COR-L47 (cell line): Measurements from ENCODE around the gene MRGPRE.
"Not testable (repeated sequence)": the region's sequence is repeated elsewhere in the genome, so short reads cannot be mapped to it uniquely, and the experiment has no call there.

Experiments
- DNase-seq: peaks from one replicate; lab custom pipeline; 2025; lab: John Stamatoyannopoulos, UW

Gene MRGPRE, protein sequence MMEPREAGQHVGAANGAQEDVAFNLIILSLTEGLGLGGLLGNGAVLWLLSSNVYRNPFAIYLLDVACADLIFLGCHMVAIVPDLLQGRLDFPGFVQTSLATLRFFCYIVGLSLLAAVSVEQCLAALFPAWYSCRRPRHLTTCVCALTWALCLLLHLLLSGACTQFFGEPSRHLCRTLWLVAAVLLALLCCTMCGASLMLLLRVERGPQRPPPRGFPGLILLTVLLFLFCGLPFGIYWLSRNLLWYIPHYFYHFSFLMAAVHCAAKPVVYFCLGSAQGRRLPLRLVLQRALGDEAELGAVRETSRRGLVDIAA

GRCh38 chr11:3231851-3232744 lies at the start of gene MRGPRE:
MRGPRE (minus strand) TSS chr11:3232417; CDS start chr11:3228799, 3,618 bp downstream.
- no peak for DNase-seq

DNA sequence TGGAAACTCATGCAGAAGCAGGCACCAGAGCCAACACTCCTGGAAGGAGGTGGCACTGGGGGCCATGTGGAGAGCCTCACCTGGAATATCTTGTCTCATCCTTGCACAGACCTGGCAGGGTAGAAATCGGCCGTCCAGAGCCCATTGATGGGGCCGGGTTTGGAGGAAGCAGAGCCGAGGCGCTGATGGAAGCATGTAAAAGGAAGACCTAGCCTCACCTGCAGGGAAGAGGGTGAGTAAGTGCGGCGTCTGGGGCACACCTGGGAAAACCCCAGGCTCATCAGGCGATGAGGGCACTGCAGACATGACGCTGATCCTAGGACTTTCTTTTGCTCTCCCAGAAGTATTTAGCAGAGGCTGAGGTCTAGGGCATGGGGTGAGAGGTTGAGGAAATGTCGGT lies 48.9 kb upstream of the MRGPRE start:
- DNase-seq, result not testable (repeated sequence)

DNA sequence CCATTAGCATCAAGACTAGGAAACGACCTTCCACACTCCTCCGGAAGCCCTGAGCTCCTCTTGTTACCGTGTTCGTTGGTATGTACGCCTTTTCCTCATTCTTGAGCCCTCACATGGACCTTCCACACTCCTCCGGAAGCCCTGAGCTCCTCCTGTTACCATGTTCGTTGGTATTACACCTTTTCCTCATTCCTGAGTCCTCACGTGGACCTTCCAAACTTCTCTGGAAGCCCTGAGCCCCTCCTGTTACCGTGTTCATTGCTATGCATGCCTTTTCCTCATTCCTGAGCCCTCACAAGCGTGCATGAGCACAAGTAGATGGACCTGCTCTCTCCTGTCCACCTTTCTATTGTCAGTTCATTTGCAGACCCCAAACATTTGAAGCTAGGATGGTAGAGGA lies 48.4 kb upstream of the MRGPRE start:
- not testable (repeated sequence) for DNase-seq

GRCh38 chr11:3278922-3279321 lies 46.7 kb upstream of the MRGPRE start:
- DNase-seq, result not testable (repeated sequence)

DNA sequence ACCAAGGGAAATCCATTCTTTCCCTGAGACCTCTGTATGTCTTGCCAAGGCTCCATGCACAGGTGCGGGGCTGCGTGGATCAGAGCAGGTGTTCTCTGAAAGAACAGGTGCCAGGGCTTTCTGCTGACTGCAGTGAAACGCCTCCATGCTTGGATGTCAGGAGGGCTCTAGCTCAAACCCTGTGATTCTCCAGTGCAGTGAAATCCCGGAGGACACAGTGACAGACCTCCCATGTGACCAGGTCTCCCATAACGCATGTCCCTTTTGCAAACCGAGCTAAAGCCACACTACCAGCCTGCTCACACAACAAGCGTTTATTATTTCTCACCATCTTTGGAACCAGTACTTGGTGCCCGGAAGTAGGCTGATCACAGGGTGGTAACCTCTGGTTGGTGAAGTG lies 41.4 kb upstream of the MRGPRE start:
- not testable (repeated sequence) for DNase-seq

DNA sequence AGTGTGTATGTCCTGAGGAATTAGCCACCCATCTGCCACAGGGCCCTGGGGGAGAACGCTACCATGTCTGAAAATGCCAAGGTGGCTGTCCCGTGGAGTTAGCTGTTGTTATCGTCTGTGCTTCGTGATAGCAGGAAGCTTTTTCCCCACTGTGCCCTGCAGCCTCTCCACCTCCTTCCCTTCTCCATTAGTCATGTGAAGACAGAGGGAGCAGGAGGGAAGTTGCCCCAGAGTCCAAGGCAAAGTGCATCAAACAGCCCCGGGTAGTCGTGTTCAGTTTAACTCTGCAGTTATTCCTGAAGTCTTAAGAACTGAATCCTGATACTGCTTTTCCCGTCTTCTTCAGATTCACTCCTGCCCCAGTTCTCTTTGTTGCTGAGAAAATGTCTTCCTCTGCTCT lies 30.3 kb upstream of the MRGPRE start:
- DNase-seq, result not testable (repeated sequence)

GRCh38 chr11:3261831-3262230 lies 29.6 kb upstream of the MRGPRE start:
- not testable (repeated sequence) for DNase-seq

GRCh38 chr11:3257509-3257908 lies 25.3 kb upstream of the MRGPRE start:
- DNase-seq, result not testable (repeated sequence)

- not testable (repeated sequence) for DNase-seq
These were observed 23.0 kb upstream of the MRGPRE start for GRCh38 chr11:3255241-3255640.

DNA sequence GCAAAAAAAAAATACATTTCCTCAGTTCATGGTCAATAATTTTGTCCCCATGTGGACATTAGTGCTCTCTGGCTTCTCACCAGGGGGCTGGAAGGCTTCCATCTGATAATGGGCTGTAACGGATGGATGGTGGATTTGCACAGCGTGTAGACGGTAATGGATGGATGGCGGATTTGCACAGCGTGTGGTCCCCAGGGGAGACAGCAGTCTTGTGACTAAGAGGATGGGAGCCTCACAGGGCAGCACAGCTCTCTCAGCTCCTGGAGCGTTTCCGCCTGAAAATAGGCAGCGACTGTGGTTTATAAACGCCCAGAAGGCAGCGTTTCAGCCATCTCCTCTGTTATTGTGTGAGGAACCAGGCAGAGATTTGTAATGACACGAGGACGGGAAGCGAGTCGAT lies 22.6 kb upstream of the MRGPRE start:
- not testable (repeated sequence) for DNase-seq

- no peak for DNase-seq
These were observed 12.9 kb upstream of the MRGPRE start for GRCh38 chr11:3245071-3245470.

DNA sequence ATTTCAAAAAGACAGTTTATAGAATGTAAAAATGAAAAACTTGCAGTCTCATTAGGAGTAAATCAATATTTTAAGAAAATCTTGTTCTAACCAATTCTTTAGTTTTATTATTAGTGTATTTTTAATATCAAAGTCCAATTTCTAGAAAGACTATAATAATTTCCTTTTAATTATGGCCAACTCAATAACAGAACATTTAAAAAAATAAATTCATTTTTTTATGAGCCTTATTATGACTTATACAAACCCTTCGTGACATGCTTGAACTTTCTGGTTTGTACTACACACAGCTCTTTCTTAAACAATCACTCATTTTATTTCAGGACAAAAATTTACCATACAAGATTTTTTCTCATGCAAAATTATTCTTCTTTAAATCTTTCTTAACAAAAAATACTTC lies 11.7 kb upstream of the MRGPRE start:
- no peak for DNase-seq

DNA sequence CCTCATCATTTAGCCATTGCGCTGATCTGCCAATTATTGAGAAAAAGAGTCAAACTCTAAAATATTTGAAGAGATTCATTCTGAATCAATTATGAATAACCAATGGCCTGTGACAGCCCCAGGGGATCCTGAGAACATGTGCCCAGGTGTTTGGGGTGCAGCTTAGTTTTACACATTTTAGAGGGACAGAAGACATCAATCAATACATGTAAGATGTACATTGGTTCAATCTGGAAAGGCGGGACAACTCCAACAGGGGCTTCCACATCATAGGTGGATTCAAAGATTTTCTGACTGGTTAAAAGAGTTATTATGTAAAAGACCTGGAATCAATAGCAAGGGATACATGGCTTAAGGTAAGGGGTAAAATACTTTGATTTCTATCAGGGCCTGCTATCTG lies 4.9 kb upstream of the MRGPRE start:
- DNase-seq, result no peak

GRCh38 chr11:3234846-3235245 lies 2.6 kb upstream of the MRGPRE start:
- DNase-seq, result no peak

DNA sequence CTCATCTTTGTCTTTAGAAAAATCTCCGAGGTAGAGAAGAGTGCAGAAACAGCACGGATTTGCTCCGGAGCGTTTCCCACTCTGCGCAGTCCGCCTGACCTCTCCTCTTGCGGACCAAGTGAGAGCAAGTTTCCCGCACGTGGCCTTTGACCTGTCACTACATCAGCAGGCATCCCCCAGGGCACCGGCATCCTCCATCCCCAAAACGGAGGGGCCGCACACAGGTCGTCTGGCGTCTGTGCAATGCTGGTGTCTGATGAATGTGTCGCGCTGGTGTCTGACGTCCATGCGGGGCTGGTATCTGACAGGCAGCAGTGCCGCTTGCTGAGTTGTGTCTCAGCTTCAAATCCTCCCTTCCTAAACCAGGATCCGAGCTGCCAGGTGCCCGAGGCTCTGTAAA lies 739 bp upstream of the MRGPRE start:
- no peak for DNase-seq

GRCh38 chr11:3231550-3231850 lies 717 bp downstream of the MRGPRE start:
- DNase-seq, result no peak

DNA sequence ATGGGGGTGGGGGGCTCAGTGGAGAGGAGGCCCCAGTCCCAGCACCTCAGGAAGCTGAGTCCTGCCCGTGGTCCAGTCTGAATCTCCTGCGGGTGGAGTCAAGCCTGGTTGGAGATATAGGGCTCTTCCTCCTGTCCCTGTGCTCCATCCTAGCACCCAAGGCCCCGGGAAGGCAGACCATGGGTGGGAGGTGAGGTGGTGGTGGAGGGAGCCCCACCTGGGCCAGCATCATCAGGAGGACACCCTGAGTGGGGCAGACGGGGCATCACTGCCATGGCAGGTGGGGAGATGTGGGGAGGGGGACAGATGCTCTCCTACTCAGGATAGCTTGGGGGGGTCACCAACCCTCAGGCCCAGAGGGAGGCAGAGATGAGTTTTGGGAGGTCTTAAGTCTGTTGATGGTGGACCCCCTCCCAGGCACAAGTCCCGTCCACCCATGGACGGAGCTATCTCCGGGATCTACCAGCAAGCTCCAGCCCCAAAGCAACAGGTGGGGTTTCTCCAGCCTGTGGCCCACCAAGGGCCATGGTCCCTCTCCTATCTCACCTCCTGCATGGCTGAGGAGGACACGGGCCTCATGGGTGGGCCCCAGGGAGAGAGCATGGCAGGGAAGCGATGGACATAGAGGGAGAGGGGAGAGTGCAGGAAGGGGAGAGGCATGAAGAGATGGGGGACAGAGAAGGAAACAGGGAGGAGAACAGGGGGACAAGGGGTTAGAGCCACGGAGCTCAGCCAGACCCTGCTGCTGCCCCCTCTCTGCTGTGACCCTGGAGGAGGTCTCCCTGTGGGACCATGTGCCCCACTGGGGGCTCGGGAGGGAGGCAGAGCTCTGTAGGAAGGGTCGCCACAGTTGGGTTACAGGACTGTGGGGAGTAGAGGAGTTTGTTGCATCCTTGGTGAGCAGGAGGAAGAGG lies 1.3 kb downstream of the MRGPRE start:
- no peak for DNase-seq

GRCh38 chr11:3229673-3230630 lies 2.3 kb downstream of the MRGPRE start:
- DNase-seq, result no peak

- no peak for DNase-seq
These were observed 3.8 kb downstream of the MRGPRE start for GRCh38 chr11:3228445-3228829.

GRCh38 chr11:3227568-3228444 lies 4.4 kb downstream of the MRGPRE start:
- no peak for DNase-seq
